Prostate gland (tissue), 2 donors: ENCODE data around the gene DAB1. TPM values are rescaled to one million over a fixed set of nuclear protein-coding genes. Genes with fewer than 3 reads are reported as not detected.

Source experiments
- DNase-seq: peaks from one replicate; pipeline ENCODE4 v3.0.0-alpha.2; 2019; ENCODE audit warnings: low spot score
- H3K27ac ChIP-seq, 2 donors: fragments of 200-600 bp; sonication (generic); 2 replicates each; pipeline ENCODE4 v1.5.1; 2017 to 2019
- H3K27me3 ChIP-seq: fragments of 200-600 bp; sonication (generic); replicated peaks from 2 replicates; pipeline ENCODE4 v1.5.1; 2019; ENCODE audit not compliant: insufficient read depth
- H3K36me3 ChIP-seq, 2 donors: fragments of 200-600 bp; sonication (generic); 1 replicate in 1 of 2; 2 replicates in 1 of 2; pipeline versions ENCODE4 v1.5.1 to v1.8.1; 2017 to 2019
- H3K4me1 ChIP-seq: fragments of 200-600 bp; sonication (generic); replicated peaks from 2 replicates; pipeline ENCODE4 v1.5.1; 2019
- H3K4me3 ChIP-seq, 2 donors: fragments of 200-600 bp; sonication (generic); 2 replicates each; pipeline ENCODE4 v1.5.1; 2017 to 2019
- H3K9me3 ChIP-seq: fragments of 200-600 bp; sonication (generic); 2 replicates; pipeline ENCODE4 v1.5.1; 2017
- POLR2A ChIP-seq: fragments of 450-650 bp; IDR thresholded peaks from one replicate; pipeline ENCODE4 v1.6.1; 2016; ENCODE audit warnings: antibody characterized with exemption, mild to moderate bottlenecking
- POLR2AphosphoS5 ChIP-seq: sonication (generic); formaldehyde crosslinking; IDR thresholded peaks from one replicate; pipeline ENCODE4 v1.6.1; 2017; ENCODE audit warnings: antibody characterized with exemption
- WGBS: methylation state at CpG from one replicate; pipeline ENCODE4 v1.1.5; 2018; 5-methylcytosine and 5-hydroxymethylcytosine counted together
- intact Hi-C: fragments of 100-400 bp; cut with DNase I; formaldehyde crosslinking; loops from one replicate; pipeline ENCODE4 v1.14.2; 2022
- total RNA-seq, 2 donors: library from RNA; depleted of rRNA; stranded (reverse); fragments of >200 nt; gene quantifications; one replicate each; pipeline ENCODE4 v1.1.0, GENCODE V29; 2016
- TF ChIP-seq, protein P1 (sequence below), 4 experiments: fragments of 200-600 bp in 2 of 4; fragments of 450-650 bp in 2 of 4; sonication (generic) in 2 of 4; IDR thresholded peaks; 1 replicate in 3 of 4; 2 replicates in 1 of 4; pipeline ENCODE4 v1.5.1; 2016 to 2019; ENCODE audit warnings: antibody characterized with exemption in 4 of 4, mild to moderate bottlenecking in 2 of 4, moderate library complexity in 2 of 4

Gene DAB1
- total RNA-seq, 2 donors from 2014 or later, result 0.64 to 3.6 TPM

DNA sequence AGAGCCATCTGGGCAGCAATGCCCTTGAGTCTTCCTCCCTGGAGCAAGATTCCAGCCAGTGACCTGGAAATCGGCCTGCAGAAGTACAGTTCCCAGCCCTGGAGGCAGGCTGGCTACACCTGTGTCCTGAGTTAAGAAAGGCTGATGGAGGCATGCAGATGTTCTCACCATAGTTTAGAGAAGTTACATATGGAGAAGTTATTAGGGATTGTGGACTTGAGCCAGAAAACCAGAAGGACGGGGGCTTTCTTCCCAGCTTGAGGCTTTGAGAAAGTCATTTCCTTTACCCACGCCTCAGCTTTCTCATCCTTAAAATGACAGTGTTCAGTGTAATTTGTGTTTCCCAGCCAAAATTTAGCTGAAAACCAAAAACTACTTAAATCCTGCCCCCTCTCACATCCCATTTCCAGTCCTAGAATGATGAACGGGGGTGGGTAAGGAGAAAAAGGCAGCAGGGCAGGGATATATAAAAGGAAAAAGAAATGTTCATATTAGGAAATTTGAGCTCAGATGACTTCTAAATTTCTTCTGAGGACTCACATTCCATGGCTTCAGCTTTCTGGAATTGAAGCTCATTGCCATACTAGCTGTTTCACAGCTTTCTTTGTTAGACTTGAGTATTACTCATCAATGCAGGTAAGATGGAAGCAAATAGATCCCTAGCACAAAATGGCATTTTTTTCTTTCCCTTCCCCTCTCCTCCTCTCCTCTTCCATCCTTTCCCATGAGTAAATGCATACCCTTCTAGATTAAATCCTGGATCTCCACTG is 443.7 kb downstream of the DAB1 start:
- H3K9me3 ChIP-seq, result no peaks in the 10 kb centered on the region
- no peak for DNase-seq
- no peak overlapping the region for H3K27ac ChIP-seq
- no peak overlapping the region for H3K4me3 ChIP-seq
- no peaks in the 10 kb centered on the region for H3K4me1 ChIP-seq
- 73% methylated on average over 4 of the region's 4 CpGs for WGBS
- TF ChIP-seq POLR2A (no peak), POLR2AphosphoS5 (no peak)
- TF ChIP-seq, protein P1, sequence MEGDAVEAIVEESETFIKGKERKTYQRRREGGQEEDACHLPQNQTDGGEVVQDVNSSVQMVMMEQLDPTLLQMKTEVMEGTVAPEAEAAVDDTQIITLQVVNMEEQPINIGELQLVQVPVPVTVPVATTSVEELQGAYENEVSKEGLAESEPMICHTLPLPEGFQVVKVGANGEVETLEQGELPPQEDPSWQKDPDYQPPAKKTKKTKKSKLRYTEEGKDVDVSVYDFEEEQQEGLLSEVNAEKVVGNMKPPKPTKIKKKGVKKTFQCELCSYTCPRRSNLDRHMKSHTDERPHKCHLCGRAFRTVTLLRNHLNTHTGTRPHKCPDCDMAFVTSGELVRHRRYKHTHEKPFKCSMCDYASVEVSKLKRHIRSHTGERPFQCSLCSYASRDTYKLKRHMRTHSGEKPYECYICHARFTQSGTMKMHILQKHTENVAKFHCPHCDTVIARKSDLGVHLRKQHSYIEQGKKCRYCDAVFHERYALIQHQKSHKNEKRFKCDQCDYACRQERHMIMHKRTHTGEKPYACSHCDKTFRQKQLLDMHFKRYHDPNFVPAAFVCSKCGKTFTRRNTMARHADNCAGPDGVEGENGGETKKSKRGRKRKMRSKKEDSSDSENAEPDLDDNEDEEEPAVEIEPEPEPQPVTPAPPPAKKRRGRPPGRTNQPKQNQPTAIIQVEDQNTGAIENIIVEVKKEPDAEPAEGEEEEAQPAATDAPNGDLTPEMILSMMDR (IDR thresholded peaks at IDR 0.05), result no peak
- intact Hi-C loops, result no loop called here
- no peaks in the 10 kb centered on the region for H3K36me3 ChIP-seq
- no peaks in the 10 kb centered on the region for H3K27me3 ChIP-seq

DNA sequence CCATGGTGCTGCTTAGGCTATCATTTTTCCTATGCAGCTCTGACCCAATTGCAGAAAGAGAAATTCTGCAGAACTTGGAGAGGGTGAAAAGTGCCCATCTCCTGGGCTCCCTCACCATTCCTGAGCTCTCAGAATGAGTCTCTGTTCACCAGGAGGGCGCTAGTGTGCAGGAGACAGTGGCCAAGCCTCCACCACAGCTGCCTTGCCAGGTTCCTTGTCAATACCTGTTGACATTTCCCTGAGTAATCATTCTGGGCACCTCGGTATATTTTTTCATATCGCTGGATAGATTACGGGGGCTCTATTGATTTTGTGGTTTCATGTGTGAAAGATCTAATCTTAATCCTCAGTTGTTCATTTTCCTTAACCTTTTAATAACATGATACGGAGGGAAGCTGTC is 445.0 kb downstream of the DAB1 start:
- 48% methylated on average over 5 of the region's 5 CpGs for WGBS
- no peak for DNase-seq
- Histone ChIP-seq H3K27me3 (no peaks in the 10 kb centered on the region), H3K9me3 (no peaks in the 10 kb centered on the region), H3K4me3 (no peak overlapping the region), H3K27ac (no peak overlapping the region), H3K36me3 (no peaks in the 10 kb centered on the region), H3K4me1 (no peaks in the 10 kb centered on the region)
- no peak for TF ChIP-seq POLR2AphosphoS5
- no peak for TF ChIP-seq POLR2A
- TF ChIP-seq, protein P1 (IDR thresholded peaks at IDR 0.05), result no peak
- intact Hi-C loops, result no loop called here

DNA sequence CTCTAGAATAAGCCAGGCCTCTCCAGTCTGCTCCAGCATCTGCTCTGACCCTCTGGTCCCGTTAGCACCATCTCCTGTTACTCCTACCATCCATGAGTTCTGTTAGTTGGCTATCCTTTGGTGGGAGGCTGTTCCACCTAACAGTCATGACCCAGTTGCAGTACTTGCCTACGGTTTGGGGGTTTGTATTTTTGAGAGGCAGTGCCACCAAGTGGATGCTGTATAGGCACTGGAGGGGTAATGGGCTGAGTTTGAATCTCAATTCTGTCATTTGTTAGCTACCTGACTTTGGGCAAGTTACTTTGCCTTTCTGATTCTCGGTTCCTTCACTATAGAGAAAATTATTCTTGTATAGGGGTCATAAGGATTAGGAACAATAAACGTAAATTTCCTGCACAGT is 445.9 kb downstream of the DAB1 start:
- Histone ChIP-seq H3K27me3 (no peaks in the 10 kb centered on the region), H3K4me1 (no peaks in the 10 kb centered on the region), H3K27ac (no peak overlapping the region), H3K4me3 (no peak overlapping the region), H3K9me3 (no peaks in the 10 kb centered on the region), H3K36me3 (no peaks in the 10 kb centered on the region)
- TF ChIP-seq POLR2A (no peak), POLR2AphosphoS5 (no peak)
- TF ChIP-seq, protein P1 (IDR thresholded peaks at IDR 0.05), result no peak
- intact Hi-C loops, result no loop called here
- no peak for DNase-seq
- 84% methylated on average over 4 of the region's 4 CpGs for WGBS

DNA sequence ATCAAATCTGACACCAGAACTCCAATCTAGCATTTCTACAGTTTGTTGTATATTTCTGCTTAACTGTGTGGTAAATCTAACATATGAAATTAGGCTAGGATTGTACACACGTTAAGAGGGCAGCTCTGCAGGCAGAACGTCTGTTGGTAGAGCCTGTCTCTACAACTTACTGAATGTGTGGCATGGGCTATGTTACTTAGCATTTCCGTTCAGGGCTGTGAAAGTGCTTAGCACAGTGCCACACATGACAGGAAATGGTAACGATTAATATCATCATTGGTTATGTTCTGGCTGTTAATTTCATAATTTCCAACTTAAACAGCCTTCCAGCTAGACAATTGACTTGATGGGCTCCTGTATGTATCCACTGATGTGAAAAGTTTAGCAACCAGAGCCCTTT is 448.4 kb downstream of the DAB1 start:
- 73% methylated on average over 4 of the region's 4 CpGs for WGBS
- Histone ChIP-seq H3K4me3 (no peak overlapping the region), H3K4me1 (no peaks in the 10 kb centered on the region), H3K27ac (no peak overlapping the region), H3K27me3 (no peaks in the 10 kb centered on the region), H3K9me3 (no peaks in the 10 kb centered on the region), H3K36me3 (no peaks in the 10 kb centered on the region)
- no peak for DNase-seq
- no peak for TF ChIP-seq POLR2AphosphoS5
- no peak for TF ChIP-seq POLR2A
- TF ChIP-seq, protein P1 (IDR thresholded peaks at IDR 0.05), result no peak
- intact Hi-C loops, result no loop called here
